Measurements from ENCODE around the gene ATMIN.

DNA sequence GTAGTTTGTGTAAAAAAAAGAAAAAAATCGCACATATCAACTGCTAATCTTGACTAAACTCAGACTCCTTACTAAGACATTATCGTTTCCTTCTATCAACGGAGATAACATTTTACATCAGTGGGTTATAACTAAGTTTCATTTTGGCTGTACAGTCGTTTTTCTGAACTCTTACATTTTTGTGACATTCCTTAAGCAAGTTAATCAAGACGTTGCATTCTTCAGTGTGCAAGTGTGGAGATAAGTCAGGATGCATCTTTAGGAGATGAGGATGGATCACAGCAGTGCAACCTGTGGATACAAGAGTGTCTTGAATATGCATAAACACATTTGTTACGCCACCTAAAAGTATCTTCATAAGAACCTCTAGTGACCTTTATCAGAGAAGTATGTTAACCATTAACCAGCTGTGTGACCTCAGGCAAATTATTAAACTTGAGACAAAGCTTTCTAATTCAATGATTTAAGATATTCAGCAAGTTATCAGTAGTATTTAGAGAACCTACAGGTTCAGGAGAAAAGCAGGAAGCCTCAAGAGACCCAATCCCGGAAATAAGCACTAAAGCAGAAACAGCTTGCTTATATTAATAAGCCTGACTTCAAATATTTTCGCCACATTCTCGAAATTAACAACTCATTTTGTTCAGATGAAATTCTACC is 38.4 kb upstream of the ATMIN start:
- no peak for TF ChIP-seq CTCF (IDR thresholded peaks at IDR 0.05; ENCODE audit: extremely low read depth in 1 of 2, insufficient read depth in 1 of 2, low read depth in 1 of 2, low read length in 2 of 2)
- no peak for TF ChIP-seq EZH2 (IDR thresholded peaks at IDR 0.05; ENCODE audit: borderline replicate concordance, low read depth, low read length, severe bottlenecking)
- TF ChIP-seq POLR2AphosphoS5 (IDR thresholded peaks at IDR 0.05; ENCODE audit: insufficient read depth, low read depth, low read length), result no peak
- TF ChIP-seq, protein P1, sequence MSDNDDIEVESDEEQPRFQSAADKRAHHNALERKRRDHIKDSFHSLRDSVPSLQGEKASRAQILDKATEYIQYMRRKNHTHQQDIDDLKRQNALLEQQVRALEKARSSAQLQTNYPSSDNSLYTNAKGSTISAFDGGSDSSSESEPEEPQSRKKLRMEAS (IDR thresholded peaks at IDR 0.05; ENCODE audit: insufficient read depth, insufficient read length), result no peak
- no peak for TF ChIP-seq POLR2A (IDR thresholded peaks at IDR 0.05; ENCODE audit: low read depth, low read length)
- TF ChIP-seq FOS (IDR thresholded peaks at IDR 0.05; ENCODE audit: borderline replicate concordance, insufficient read depth, low read length), result no peak
- no peak for TF ChIP-seq GATA2 (IDR thresholded peaks at IDR 0.05; ENCODE audit: insufficient read depth, insufficient read length, low read depth, low read length)
- TF ChIP-seq JUN (IDR thresholded peaks at IDR 0.05; ENCODE audit: borderline replicate concordance, insufficient read depth, insufficient read length, low read depth), result no peak
- no peak for TF ChIP-seq MYC (IDR thresholded peaks at IDR 0.05; ENCODE audit: low read depth, low read length)

All from endothelial cell of umbilical vein (primary cell).